Neural cell (in vitro differentiated cells): Measurements from ENCODE around the gene ZNF230.

Experiments used
- EP300 ChIP-seq: fragments of 450-650 bp; conservative IDR thresholded peaks from 2 replicates; pipeline ENCODE4 v1.6.1; 2014; ENCODE audit warnings: antibody characterized with exemption, mild to moderate bottlenecking, moderate library complexity; ENCODE audit not compliant: poor library complexity, severe bottlenecking
- EZH2 ChIP-seq: fragments of 200-600, 300-800 bp; shearing (Covaris generic), sonication (generic); IDR thresholded peaks from 2 replicates; pipeline ENCODE4 v1.6.1; 2014; ENCODE audit warnings: antibody characterized with exemption, low read length, borderline replicate concordance, mild to moderate bottlenecking; ENCODE audit not compliant: insufficient read depth, poor library complexity, severe bottlenecking
- MXI1 ChIP-seq: fragments of 450-650 bp; conservative IDR thresholded peaks from 2 replicates; pipeline ENCODE4 v1.6.1; 2014; ENCODE audit warnings: antibody characterized with exemption, mild to moderate bottlenecking; ENCODE audit not compliant: poor library complexity, severe bottlenecking
- RAD21 ChIP-seq: fragments of 450-650 bp; conservative IDR thresholded peaks from 2 replicates; pipeline ENCODE4 v1.6.1; 2014; ENCODE audit warnings: antibody characterized with exemption, mild to moderate bottlenecking, moderate library complexity
- REST ChIP-seq: IDR thresholded peaks from 2 replicates; pipeline ENCODE4 v1.6.1; 2012; ENCODE audit warnings: borderline replicate concordance
- SMC3 ChIP-seq: fragments of 450-650 bp; conservative IDR thresholded peaks from 2 replicates; pipeline ENCODE4 v1.6.1; 2014; ENCODE audit warnings: antibody characterized with exemption, mild to moderate bottlenecking, moderate library complexity; ENCODE audit not compliant: poor library complexity
- TAF1 ChIP-seq: IDR thresholded peaks from 2 replicates; pipeline ENCODE4 v1.6.1; 2012; ENCODE audit warnings: low read depth
- TF ChIP-seq, protein P1 (sequence below): fragments of 450-650 bp; IDR thresholded peaks from 2 replicates; pipeline ENCODE4 v1.5.1; 2014; ENCODE audit warnings: antibody characterized with exemption, mild to moderate bottlenecking, moderate library complexity; ENCODE audit not compliant: poor library complexity, severe bottlenecking

DNA sequence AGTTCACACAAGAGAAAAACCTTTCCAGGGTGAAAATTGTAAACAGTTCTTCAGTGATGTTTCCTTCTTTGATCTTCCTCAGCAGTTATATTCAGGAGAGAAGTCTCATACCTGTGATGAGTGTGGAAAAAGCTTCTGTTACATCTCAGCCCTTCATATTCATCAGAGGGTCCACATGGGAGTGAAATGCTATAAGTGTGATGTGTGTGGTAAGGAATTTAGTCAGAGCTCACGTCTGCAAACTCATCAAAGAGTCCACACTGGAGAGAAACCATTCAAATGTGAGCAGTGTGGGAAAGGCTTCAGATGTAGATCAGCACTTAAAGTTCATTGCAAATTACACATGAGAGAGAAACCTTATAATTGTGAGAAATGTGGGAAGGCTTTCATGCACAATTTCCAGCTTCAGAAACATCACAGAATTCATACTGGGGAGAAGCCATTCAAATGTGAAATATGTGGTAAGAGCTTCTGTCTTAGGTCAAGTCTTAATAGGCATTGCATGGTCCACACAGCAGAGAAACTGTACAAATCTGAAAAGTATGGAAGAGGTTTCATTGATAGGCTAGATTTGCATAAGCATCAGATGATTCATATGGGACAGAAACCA, 29.3 kb downstream of the ZNF230 start:
- TF ChIP-seq, protein P1, sequence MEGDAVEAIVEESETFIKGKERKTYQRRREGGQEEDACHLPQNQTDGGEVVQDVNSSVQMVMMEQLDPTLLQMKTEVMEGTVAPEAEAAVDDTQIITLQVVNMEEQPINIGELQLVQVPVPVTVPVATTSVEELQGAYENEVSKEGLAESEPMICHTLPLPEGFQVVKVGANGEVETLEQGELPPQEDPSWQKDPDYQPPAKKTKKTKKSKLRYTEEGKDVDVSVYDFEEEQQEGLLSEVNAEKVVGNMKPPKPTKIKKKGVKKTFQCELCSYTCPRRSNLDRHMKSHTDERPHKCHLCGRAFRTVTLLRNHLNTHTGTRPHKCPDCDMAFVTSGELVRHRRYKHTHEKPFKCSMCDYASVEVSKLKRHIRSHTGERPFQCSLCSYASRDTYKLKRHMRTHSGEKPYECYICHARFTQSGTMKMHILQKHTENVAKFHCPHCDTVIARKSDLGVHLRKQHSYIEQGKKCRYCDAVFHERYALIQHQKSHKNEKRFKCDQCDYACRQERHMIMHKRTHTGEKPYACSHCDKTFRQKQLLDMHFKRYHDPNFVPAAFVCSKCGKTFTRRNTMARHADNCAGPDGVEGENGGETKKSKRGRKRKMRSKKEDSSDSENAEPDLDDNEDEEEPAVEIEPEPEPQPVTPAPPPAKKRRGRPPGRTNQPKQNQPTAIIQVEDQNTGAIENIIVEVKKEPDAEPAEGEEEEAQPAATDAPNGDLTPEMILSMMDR, result no peak
- no peak for TF ChIP-seq EP300
- no peak for TF ChIP-seq RAD21
- no peak for TF ChIP-seq TAF1
- TF ChIP-seq EZH2, result no peak
- no peak for TF ChIP-seq MXI1
- no peak for TF ChIP-seq SMC3
- no peak for TF ChIP-seq REST
